Ovary (tissue), 9 donors: ENCODE measurements around the gene DCBLD1. TPM values are rescaled to one million over a fixed set of nuclear protein-coding genes. Genes with fewer than 3 reads are reported as not detected.

Source experiments
- DNase-seq, 5 donors: peaks; one replicate each; pipeline ENCODE4 v3.0.0-alpha.2; 2019 to 2020
- H3K27ac ChIP-seq, 2 donors: fragments of 200-600 bp; one replicate each; pipeline versions ENCODE4 v1.5.1 to v1.8.0; 2019 to 2022
- H3K27me3 ChIP-seq: fragments of 200-600 bp; one replicate; pipeline ENCODE4 v1.8.0; 2022
- H3K36me3 ChIP-seq: fragments of 200-600 bp; sonication (generic); one replicate; pipeline ENCODE4 v1.5.1; 2019
- H3K4me1 ChIP-seq: one replicate; pipeline ENCODE4 v1.8.1; 2013; ENCODE audit warnings: mild to moderate bottlenecking, moderate library complexity; ENCODE audit not compliant: insufficient read depth
- H3K4me3 ChIP-seq: fragments of 200-600 bp; sonication (generic); one replicate; pipeline ENCODE4 v1.5.1; 2017
- H3K9me3 ChIP-seq, 2 donors: fragments of 200-600 bp in 1 of 2; sonication (generic) in 1 of 2; one replicate each; pipeline versions ENCODE4 v1.5.1 to v1.8.1; 2013 to 2019; ENCODE audit warnings: mild to moderate bottlenecking in 1 of 2, moderate library complexity in 1 of 2
- EP300 ChIP-seq: sonication (generic); formaldehyde crosslinking; IDR thresholded peaks from one replicate; pipeline ENCODE4 v1.6.1; 2017; ENCODE audit warnings: antibody characterized with exemption
- POLR2A ChIP-seq: fragments of 450-650 bp; IDR thresholded peaks from one replicate; pipeline ENCODE4 v1.6.1; 2017; ENCODE audit warnings: antibody characterized with exemption, mild to moderate bottlenecking, moderate library complexity
- WGBS, 3 donors: extraction: QIAGEN DNeasy Blood & Tissue Kit in 1 of 3; methylation state at CpG; one replicate each; pipeline versions ENCODE4 v1.1.5 to v1.1.7; 2013 to 2017; 5-methylcytosine and 5-hydroxymethylcytosine counted together
- intact Hi-C, 4 donors: fragments of 100-400 bp; cut with DNase I; formaldehyde crosslinking; loops; one replicate each; pipeline versions ENCODE4 v1.11.0 to v1.15.1; 2022 to 2023
- polyA plus RNA-seq, 2 donors: library from polyadenylated mRNA; stranded (reverse); fragments of 200-250 nt in 1 of 2; fragments of 350-450 nt in 1 of 2; fragmentation: Illumina TruSeq in 1 of 2; extraction: RNeasy Lipid Tissue Mini Kit (QIAGEN cat#74804) in 1 of 2; gene quantifications; one replicate each; pipeline ENCODE4 v1.2.3, GENCODE V29; 2013 to 2014
- total RNA-seq, 7 donors: library from RNA; depleted of rRNA in 2 of 7; stranded (reverse); fragments of >200 nt in 2 of 7; fragmentation: NEBNext Ultra II Directional in 3 of 7; extraction: Animal tissue kit (Norgen Biotek cat#: 25700) in 3 of 7; gene quantifications; one replicate each; pipeline versions ENCODE4 v1.1.0 to v1.2.4, GENCODE V29; 2016 to 2023
- TF ChIP-seq, protein P1 (sequence below), 3 donors: fragments of 450-650 bp in 2 of 3; fragments of 200-600 bp in 1 of 3; IDR thresholded peaks; one replicate each; pipeline versions ENCODE4 v1.5.1 to v1.8.0; 2016 to 2022; ENCODE audit warnings: antibody characterized with exemption in 3 of 3, mild to moderate bottlenecking in 1 of 3
- donor health status: DM: no; HTN: no; CAD: no; lungs with moderate emphysema.
- donor health status: DM: no; HTN: no; CAD: no.
- donor health status: Bipolar disorder and iron deficiency.
- donor health status: DM: yes; HTN: yes; CAD: no.
- donor health status: DM: no; HTN: no; CAD: no.
- donor health status: DM: yes; HTN: yes; CAD: no.

The DCBLD1 gene
- total and polyA plus RNA-seq, 9 donors = 2.3 to 9.2 (median 3.3) TPM

DNA sequence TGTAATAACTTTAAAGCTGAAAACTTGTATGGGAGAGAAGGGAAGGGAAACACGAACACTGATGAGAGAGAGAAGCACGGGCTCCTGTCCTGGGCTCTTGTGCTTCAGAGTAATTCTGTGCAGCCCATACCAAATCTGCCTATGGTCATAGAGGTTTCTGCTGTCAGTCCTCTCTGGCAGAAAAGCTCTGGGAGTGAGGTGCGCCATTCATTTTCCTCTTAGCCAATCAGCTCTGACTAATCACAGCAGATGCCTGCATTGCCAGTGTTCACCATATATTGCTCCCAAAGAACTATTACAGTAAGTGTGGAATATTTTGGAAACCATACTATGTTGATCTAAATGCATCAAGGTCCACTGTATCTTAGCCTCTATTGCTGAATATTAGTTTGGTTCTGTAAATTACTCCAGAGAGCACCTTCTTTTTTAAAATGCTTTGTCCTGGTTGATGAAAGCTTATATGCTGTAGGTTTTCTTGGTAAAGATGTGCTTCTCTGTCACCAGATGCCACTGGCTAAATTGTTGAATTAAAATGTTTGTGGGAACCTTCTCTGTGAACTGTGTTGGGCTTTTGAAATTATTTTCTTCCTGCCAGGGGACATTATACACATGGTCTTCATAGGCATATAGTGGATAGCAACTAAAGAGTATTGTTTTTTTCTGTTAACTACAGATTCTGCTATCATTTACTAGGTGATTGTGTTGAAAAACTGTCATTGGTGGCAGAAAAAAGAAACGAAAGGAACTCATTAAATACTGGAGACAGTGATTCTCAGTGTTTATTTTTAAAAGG is 38.3 kb downstream of the DCBLD1 start:
- Histone ChIP-seq H3K4me3 (no peak overlapping the region), H3K27me3 (no peaks in the 10 kb centered on the region), H3K9me3 (no peaks in the 10 kb centered on the region), H3K36me3 (no peaks in the 10 kb centered on the region), H3K4me1 (no peaks in the 10 kb centered on the region), H3K27ac (no peak overlapping the region)
- TF ChIP-seq POLR2A (no peak), EP300 (no peak)
- TF ChIP-seq, protein P1, sequence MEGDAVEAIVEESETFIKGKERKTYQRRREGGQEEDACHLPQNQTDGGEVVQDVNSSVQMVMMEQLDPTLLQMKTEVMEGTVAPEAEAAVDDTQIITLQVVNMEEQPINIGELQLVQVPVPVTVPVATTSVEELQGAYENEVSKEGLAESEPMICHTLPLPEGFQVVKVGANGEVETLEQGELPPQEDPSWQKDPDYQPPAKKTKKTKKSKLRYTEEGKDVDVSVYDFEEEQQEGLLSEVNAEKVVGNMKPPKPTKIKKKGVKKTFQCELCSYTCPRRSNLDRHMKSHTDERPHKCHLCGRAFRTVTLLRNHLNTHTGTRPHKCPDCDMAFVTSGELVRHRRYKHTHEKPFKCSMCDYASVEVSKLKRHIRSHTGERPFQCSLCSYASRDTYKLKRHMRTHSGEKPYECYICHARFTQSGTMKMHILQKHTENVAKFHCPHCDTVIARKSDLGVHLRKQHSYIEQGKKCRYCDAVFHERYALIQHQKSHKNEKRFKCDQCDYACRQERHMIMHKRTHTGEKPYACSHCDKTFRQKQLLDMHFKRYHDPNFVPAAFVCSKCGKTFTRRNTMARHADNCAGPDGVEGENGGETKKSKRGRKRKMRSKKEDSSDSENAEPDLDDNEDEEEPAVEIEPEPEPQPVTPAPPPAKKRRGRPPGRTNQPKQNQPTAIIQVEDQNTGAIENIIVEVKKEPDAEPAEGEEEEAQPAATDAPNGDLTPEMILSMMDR (IDR thresholded peaks at IDR 0.05) = no peak
- DNase-seq = no peak
- WGBS, 3 donors = 73 to 75% (median 74%) methylated on average over 4 of the region's 4 CpGs
- intact Hi-C loops = no loop called here

DNA sequence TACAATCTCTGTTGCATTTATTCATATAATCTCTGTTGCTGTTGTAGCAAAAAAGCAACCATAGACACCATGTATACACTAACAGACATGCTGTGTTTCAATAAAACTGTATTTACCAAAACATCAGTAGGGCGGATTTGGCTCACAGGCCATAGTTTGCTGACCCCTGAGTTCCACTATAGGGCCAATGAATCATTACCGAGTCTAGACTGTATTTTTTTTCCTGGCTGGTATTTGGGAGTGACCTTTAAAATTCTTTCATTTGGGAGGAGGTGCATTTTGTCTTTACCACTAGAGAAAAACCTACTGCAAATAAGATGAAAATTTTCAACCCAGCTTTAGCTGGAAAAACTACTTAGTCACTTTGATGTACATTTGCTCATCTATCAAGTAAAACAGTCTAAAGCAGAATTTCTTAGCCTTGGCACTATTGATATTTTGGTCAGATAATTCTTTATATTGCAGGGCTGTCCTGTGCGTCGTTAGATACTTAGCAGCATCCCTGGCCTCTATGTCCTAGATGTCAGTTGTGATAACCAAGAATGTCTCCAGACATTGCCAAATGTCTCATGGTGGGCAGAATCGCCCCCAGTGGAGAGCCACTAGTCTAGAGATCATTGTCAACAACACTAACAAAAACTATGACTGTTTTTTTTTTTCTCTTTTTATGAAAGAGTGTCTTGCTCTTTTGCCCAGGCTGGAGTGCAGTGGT is 39.5 kb downstream of the DCBLD1 start:
- Histone ChIP-seq H3K36me3 (no peaks in the 10 kb centered on the region), H3K4me3 (no peak overlapping the region), H3K27me3 (no peaks in the 10 kb centered on the region), H3K27ac (no peak overlapping the region), H3K4me1 (no peaks in the 10 kb centered on the region), H3K9me3 (no peaks in the 10 kb centered on the region)
- DNase-seq = no peak
- WGBS, 3 donors = 50 to 65% (median 60%) methylated on average over 5 of the region's 5 CpGs
- intact Hi-C loops = no loop called here
- no peak for TF ChIP-seq POLR2A
- TF ChIP-seq EP300 = no peak
- TF ChIP-seq, protein P1 (IDR thresholded peaks at IDR 0.05) = no peak

DNA sequence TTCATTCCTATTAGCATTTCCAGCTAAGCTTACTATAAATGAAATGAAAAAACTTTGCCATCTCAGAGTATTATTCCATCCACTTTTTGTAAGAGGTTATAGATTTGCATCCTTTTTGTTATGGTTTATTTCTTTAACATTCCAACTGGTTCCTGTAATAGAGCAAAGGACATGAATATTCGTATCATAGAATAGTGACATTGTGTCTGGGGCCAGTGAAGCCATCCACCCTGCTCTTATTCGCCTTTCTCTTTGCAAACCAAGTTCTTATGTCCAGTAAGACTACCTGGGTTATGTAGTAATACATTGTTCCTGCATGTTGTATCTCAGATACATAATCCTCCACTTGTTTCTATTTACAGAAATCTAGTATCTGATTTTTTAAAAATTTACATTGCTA is 43.1 kb downstream of the DCBLD1 start:
- intact Hi-C loops = no loop called here
- H3K9me3 ChIP-seq = no peaks in the 10 kb centered on the region
- no peak overlapping the region for H3K4me3 ChIP-seq
- TF ChIP-seq EP300 = no peak
- TF ChIP-seq, protein P1 (IDR thresholded peaks at IDR 0.05) = no peak
- no peak for TF ChIP-seq POLR2A
- no peaks in the 10 kb centered on the region for H3K27me3 ChIP-seq
- H3K4me1 ChIP-seq = no peaks in the 10 kb centered on the region
- no peaks in the 10 kb centered on the region for H3K36me3 ChIP-seq
- H3K27ac ChIP-seq = no peak overlapping the region
- DNase-seq = no peak
- WGBS, 3 donors = 97 to 98% (median 97%) methylated on average over 2 of the region's 2 CpGs

DNA sequence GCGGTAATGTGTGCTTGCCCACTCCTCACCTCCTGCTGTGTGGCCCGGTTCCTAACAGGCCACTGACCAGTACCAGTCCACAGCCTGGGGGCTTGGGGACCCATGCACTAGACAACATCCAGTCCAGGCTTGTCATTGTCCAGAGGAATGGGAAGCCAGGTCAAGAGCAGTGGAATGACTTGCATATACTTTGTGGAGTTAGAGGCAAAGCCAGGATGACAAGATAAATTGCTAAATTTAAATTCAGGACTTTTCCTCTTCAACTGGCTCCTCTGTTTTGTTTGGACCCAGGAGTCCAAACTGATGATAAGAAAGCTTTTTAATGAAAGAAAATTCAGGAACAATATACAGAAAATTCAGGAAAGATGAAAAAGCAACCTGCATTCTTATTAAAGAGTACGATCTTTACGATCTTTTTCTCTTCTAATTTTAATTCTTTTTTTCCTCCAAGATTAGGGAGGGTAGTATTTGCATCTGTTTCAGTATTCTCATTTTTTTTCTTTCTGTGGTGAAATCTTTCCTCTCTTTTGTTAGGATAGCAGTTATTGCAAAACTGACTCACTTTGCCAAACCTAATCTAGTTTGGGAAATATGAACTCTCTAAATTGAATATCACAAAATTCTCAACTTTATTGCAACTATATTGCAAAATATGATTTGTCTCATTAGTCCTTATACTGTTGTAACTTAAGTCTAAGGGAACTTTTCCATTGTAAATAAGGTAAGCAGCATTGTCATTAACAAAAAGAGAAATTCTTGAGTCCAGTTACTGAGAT is 48.2 kb downstream of the DCBLD1 start:
- no peak for DNase-seq
- TF ChIP-seq POLR2A = no peak
- no peak for TF ChIP-seq EP300
- TF ChIP-seq, protein P1 (IDR thresholded peaks at IDR 0.05) = no peak
- Histone ChIP-seq H3K4me3 (no peak overlapping the region), H3K4me1 (no peaks in the 10 kb centered on the region), H3K36me3 (no peaks in the 10 kb centered on the region), H3K27me3 (no peaks in the 10 kb centered on the region), H3K9me3 (no peaks in the 10 kb centered on the region), H3K27ac (no peak overlapping the region)
- intact Hi-C loops = no loop called here
- whole genome bisulfite sequencing, 3 donors = 84 to 91% (median 87%) methylated on average over 4 of the region's 4 CpGs
